ENCODE measurements around the gene ADCY6.

Gene ADCY6

GRCh38 chr12:48783432-48783831 lies 5.5 kb downstream of the ADCY6 start:
- no peak for DNase-seq (ENCODE audit: low read depth, low spot score)

- no peak for DNase-seq (ENCODE audit: low read depth, low spot score)
Observed at GRCh38 chr12:48782457-48783395, 6.2 kb downstream of the ADCY6 start.

GRCh38 chr12:48781750-48782456 lies 7.0 kb downstream of the ADCY6 start:
- peak; percentile 46 for DNase-seq (ENCODE audit: low read depth, low spot score)

GRCh38 chr12:48780381-48781025 lies 8.4 kb downstream of the ADCY6 start:
- no peak for DNase-seq (ENCODE audit: low read depth, low spot score)

- no peak for DNase-seq (ENCODE audit: low read depth, low spot score)
Observed at GRCh38 chr12:48779869-48780268, 9.0 kb downstream of the ADCY6 start.

- DNase-seq (ENCODE audit: low read depth, low spot score): no peak
Observed at GRCh38 chr12:48777501-48778400, 11.1 kb downstream of the ADCY6 start.

- no peak for DNase-seq (ENCODE audit: low read depth, low spot score)
Observed at GRCh38 chr12:48776956-48777355, 11.9 kb downstream of the ADCY6 start.

- DNase-seq (ENCODE audit: low read depth, low spot score): no peak
Observed at GRCh38 chr12:48775991-48776649, 12.8 kb downstream of the ADCY6 start.

- no peak for DNase-seq (ENCODE audit: low read depth, low spot score)
Observed at GRCh38 chr12:48775299-48775698, 13.6 kb downstream of the ADCY6 start.

- DNase-seq (ENCODE audit: low read depth, low spot score): no peak
Observed at GRCh38 chr12:48774516-48774915, 14.4 kb downstream of the ADCY6 start.

- DNase-seq (ENCODE audit: low read depth, low spot score): no peak
Observed at GRCh38 chr12:48773686-48774085, 15.2 kb downstream of the ADCY6 start.

- no peak for DNase-seq (ENCODE audit: low read depth, low spot score)
Observed at GRCh38 chr12:48771588-48772112, 17.2 kb downstream of the ADCY6 start.

GRCh38 chr12:48770756-48771155 lies 18.1 kb downstream of the ADCY6 start:
- DNase-seq (ENCODE audit: low read depth, low spot score): no peak

GRCh38 chr12:48768736-48769135 lies 20.2 kb downstream of the ADCY6 start:
- no peak for DNase-seq (ENCODE audit: low read depth, low spot score)

GRCh38 chr12:48768147-48768546 lies 20.7 kb downstream of the ADCY6 start:
- peak; percentile 68 for DNase-seq (ENCODE audit: low read depth, low spot score)

- DNase-seq (ENCODE audit: low read depth, low spot score): no peak
Observed at GRCh38 chr12:48767521-48767920, 21.4 kb downstream of the ADCY6 start.

GRCh38 chr12:48767047-48767446 lies 21.8 kb downstream of the ADCY6 start:
- DNase-seq (ENCODE audit: low read depth, low spot score): no peak

GRCh38 chr12:48765753-48766162 lies 23.1 kb downstream of the ADCY6 start:
- DNase-seq (ENCODE audit: low read depth, low spot score): no peak

GRCh38 chr12:48764521-48764920 lies 24.4 kb downstream of the ADCY6 start:
- peak; percentile 71 for DNase-seq (ENCODE audit: low read depth, low spot score)

- DNase-seq (ENCODE audit: low read depth, low spot score): no peak
Observed at GRCh38 chr12:48758737-48759136, 30.2 kb downstream of the ADCY6 start.
